Neural progenitor cell (in vitro differentiated cells): ENCODE measurements around the gene MKRN2. TPM values are rescaled to one million over a fixed set of nuclear protein-coding genes. Genes with fewer than 3 reads are reported as not detected.

Experiments
- DNase-seq: peaks from one replicate; pipeline ENCODE4 v3.0.0-alpha.2; 2016; ENCODE audit warnings: low spot score
- H2AFZ ChIP-seq: fragments of 200-600 bp; sonication (generic); replicated peaks from 2 replicates; pipeline ENCODE4 v1.6.1; 2016; ENCODE audit warnings: antibody characterized with exemption
- H3F3A ChIP-seq: fragments of 200-600 bp; sonication (generic); 2 replicates; pipeline ENCODE4 v1.6.1; 2016; ENCODE audit warnings: antibody characterized with exemption, low read depth
- H3K27ac ChIP-seq: fragments of 200-600 bp; sonication (generic); 2 replicates; pipeline ENCODE4 v1.5.1; 2016; ENCODE audit warnings: mild to moderate bottlenecking
- H3K27me3 ChIP-seq: fragments of 200-600 bp; sonication (generic); 2 replicates; pipeline ENCODE4 v1.6.1; 2016; ENCODE audit warnings: mild to moderate bottlenecking, moderate library complexity
- H3K36me3 ChIP-seq: fragments of 200-600 bp; sonication (generic); 2 replicates; pipeline ENCODE4 v1.5.1; 2016
- H3K4me1 ChIP-seq: fragments of 200-600 bp; sonication (generic); 2 replicates; pipeline ENCODE4 v1.6.1; 2016; ENCODE audit warnings: mixed run types
- H3K4me2 ChIP-seq: fragments of 200-600 bp; sonication (generic); 2 replicates; pipeline ENCODE4 v1.6.1; 2016
- H3K4me3 ChIP-seq: fragments of 200-600 bp; sonication (generic); 2 replicates; pipeline ENCODE4 v1.5.1; 2016
- H3K79me2 ChIP-seq: fragments of 200-600 bp; sonication (generic); 2 replicates; pipeline ENCODE4 v1.6.1; 2016; ENCODE audit warnings: low read depth
- H3K9ac ChIP-seq: fragments of 200-600 bp; sonication (generic); 2 replicates; pipeline ENCODE4 v1.6.1; 2016
- H3K9me3 ChIP-seq: fragments of 200-600 bp; sonication (generic); 2 replicates; pipeline ENCODE4 v1.5.1; 2016; ENCODE audit warnings: low read depth
- H4K20me1 ChIP-seq: fragments of 200-600 bp; sonication (generic); 2 replicates; pipeline ENCODE4 v1.6.1; 2016; ENCODE audit warnings: low read depth
- H3K27ac Mint-ChIP-seq: 3 replicates; pipeline ENCODE4 v1.8.0; 2021; ENCODE audit warnings: mixed read lengths
- H3K27me3 Mint-ChIP-seq: 2 replicates; pipeline ENCODE4 v1.8.0; 2022; ENCODE audit warnings: low read depth, mild to moderate bottlenecking, inconsistent platforms, moderate library complexity, mixed read lengths; ENCODE audit not compliant: insufficient read depth
- H3K36me3 Mint-ChIP-seq: 3 replicates; pipeline ENCODE4 v1.8.0; 2021; ENCODE audit warnings: mixed read lengths
- H3K4me1 Mint-ChIP-seq: 3 replicates; pipeline ENCODE4 v1.8.0; 2021; ENCODE audit warnings: mixed read lengths
- H3K4me3 Mint-ChIP-seq: 3 replicates; pipeline ENCODE4 v1.8.0; 2021; ENCODE audit warnings: mild to moderate bottlenecking, moderate library complexity, mixed read lengths
- H3K9me3 Mint-ChIP-seq: 3 replicates; pipeline ENCODE4 v1.8.0; 2020; ENCODE audit warnings: mixed read lengths
- EZH2 ChIP-seq: fragments of 200-600 bp; sonication (generic); IDR thresholded peaks from 2 replicates; pipeline ENCODE4 v1.6.1; 2017; ENCODE audit warnings: antibody characterized with exemption, mild to moderate bottlenecking, moderate library complexity
- EZH2phosphoT487 ChIP-seq: fragments of 200-600 bp; sonication (generic); IDR thresholded peaks from 2 replicates; pipeline ENCODE4 v1.6.1; 2017; ENCODE audit warnings: antibody characterized with exemption
- total RNA-seq: library from RNA; depleted of rRNA; stranded (reverse); fragments of >200 nt; gene quantifications from 2 replicates; pipeline ENCODE4 v1.2.3, GENCODE V29; 2015; ENCODE audit warnings: low replicate concordance
- TF ChIP-seq, protein P1 (sequence below): fragments of 200-600 bp; sonication (generic); IDR thresholded peaks from 2 replicates; pipeline ENCODE4 v1.5.1; 2017; ENCODE audit warnings: antibody characterized with exemption, mild to moderate bottlenecking

MKRN2 gene
- total RNA-seq, 1 donor from 2014 or later: 26.5 TPM

DNA sequence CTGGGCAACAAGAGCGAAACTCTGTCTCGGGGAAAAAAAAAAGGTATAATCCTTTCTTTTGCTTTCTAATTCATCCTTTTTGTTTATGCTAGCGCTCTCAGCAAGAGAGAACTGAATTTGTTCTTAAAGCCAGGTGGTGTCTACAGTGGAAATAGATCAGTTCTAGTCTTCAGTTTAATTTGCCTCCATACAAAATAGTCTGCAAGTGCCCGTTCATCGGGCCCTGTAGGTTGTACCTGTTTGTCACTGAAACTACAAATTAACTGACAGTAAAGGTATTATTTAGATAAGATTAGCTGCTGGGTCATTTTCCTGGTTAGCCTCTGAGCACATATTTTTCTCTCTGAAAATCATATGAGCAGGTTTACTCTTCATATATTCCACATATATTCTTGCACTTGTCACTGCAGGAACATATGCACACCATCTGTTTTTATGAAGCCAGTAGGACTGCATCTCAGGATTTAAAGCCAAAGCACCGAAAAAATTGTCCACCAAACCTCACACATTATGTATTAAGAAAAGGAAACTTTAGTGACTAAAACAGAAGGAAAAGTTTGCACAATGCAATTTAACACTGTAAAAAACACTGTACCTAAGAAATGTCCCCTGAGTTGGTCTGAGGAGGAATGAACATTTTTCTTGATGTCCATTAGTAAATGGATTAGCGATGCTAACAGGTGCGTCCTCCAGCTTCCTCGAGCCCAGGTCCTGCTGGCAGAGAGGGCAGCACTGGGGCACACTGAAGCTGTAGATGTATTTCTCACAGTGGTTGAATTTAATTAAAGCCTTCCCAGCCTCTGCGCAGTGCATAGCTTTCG, 12.0 kb upstream of the MKRN2 start:
- H3K27ac Mint-ChIP-seq: no peak overlapping the region
- Histone ChIP-seq H3F3A (no peaks in the 10 kb centered on the region), H3K27ac (no peak overlapping the region), H3K9ac (no peak overlapping the region), H3K4me1 (peaks cover 8% of the 10 kb centered on the region), H4K20me1 (no peaks in the 10 kb centered on the region), H3K9me3 (no peaks in the 10 kb centered on the region), H3K79me2 (no peaks in the 10 kb centered on the region), H2AFZ (no peak overlapping the region), H3K36me3 (no peaks in the 10 kb centered on the region), H3K27me3 (peaks cover 3% of the 10 kb centered on the region), H3K4me3 (no peak overlapping the region), H3K4me2 (peak overlapping the region; percentile 1)
- no peak for DNase-seq
- no peak for TF ChIP-seq EZH2
- no peak for TF ChIP-seq EZH2phosphoT487
- TF ChIP-seq, protein P1, sequence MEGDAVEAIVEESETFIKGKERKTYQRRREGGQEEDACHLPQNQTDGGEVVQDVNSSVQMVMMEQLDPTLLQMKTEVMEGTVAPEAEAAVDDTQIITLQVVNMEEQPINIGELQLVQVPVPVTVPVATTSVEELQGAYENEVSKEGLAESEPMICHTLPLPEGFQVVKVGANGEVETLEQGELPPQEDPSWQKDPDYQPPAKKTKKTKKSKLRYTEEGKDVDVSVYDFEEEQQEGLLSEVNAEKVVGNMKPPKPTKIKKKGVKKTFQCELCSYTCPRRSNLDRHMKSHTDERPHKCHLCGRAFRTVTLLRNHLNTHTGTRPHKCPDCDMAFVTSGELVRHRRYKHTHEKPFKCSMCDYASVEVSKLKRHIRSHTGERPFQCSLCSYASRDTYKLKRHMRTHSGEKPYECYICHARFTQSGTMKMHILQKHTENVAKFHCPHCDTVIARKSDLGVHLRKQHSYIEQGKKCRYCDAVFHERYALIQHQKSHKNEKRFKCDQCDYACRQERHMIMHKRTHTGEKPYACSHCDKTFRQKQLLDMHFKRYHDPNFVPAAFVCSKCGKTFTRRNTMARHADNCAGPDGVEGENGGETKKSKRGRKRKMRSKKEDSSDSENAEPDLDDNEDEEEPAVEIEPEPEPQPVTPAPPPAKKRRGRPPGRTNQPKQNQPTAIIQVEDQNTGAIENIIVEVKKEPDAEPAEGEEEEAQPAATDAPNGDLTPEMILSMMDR: no peak
- no peaks in the 10 kb centered on the region for H3K9me3 Mint-ChIP-seq
- peaks cover 12% of the 10 kb centered on the region for H3K4me1 Mint-ChIP-seq
- no peaks in the 10 kb centered on the region for H3K36me3 Mint-ChIP-seq
- H3K27me3 Mint-ChIP-seq: no peaks in the 10 kb centered on the region
- no peak overlapping the region for H3K4me3 Mint-ChIP-seq

DNA sequence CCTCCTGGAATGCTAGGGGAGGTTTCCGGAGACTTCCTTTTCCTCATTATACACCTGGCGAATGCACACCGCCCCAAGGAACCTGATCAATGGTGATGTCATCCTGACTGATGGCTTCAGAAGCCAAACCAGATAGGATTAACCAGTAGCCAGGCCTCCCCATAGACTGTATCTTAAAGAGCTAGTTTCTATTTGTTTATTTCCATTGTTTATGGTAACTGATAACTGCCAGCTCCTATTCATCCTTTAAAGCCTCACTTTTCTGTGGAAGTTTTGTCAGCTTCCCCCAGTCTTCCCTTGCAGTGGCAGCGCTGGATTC, 11.5 kb upstream of the MKRN2 start, which contains the start of gene MKRN2OS:
Gene MKRN2OS, minus strand, starts transcription at position 27 of the 319 bp plus-strand sequence. CDS start 35 bp downstream, outside the sequence.
- no peak for TF ChIP-seq EZH2phosphoT487
- TF ChIP-seq, protein P1: no peak
- TF ChIP-seq EZH2: no peak
- no peak within 1 kb of the TSS for H3K4me3 Mint-ChIP-seq
- H4K20me1 ChIP-seq: no peaks in the 10 kb centered on the region
- no peaks in the 10 kb centered on the region for H3K27me3 Mint-ChIP-seq
- H3K27ac ChIP-seq: no peak within 1 kb of the TSS
- peaks cover 12% of the 10 kb centered on the region for H3K4me1 Mint-ChIP-seq
- no peaks in the 10 kb centered on the region for H3K36me3 Mint-ChIP-seq
- peaks cover 8% of the 10 kb centered on the region for H3K4me1 ChIP-seq
- peaks cover 9% of the 10 kb centered on the region for H3K27me3 ChIP-seq
- H2AFZ ChIP-seq: no peak within 1 kb of the TSS
- DNase-seq: peak; percentile 67
- H3K9me3 Mint-ChIP-seq: no peaks in the 10 kb centered on the region
- H3K79me2 ChIP-seq: no peaks in the 10 kb centered on the region
- no peak within 1 kb of the TSS for H3K9ac ChIP-seq
- H3K4me2 ChIP-seq: peak within 1 kb of the TSS; percentile 1
- no peaks in the 10 kb centered on the region for H3F3A ChIP-seq
- H3K9me3 ChIP-seq: no peaks in the 10 kb centered on the region
- no peak within 1 kb of the TSS for H3K4me3 ChIP-seq
- H3K27ac Mint-ChIP-seq: no peak within 1 kb of the TSS
- no peaks in the 10 kb centered on the region for H3K36me3 ChIP-seq

DNA sequence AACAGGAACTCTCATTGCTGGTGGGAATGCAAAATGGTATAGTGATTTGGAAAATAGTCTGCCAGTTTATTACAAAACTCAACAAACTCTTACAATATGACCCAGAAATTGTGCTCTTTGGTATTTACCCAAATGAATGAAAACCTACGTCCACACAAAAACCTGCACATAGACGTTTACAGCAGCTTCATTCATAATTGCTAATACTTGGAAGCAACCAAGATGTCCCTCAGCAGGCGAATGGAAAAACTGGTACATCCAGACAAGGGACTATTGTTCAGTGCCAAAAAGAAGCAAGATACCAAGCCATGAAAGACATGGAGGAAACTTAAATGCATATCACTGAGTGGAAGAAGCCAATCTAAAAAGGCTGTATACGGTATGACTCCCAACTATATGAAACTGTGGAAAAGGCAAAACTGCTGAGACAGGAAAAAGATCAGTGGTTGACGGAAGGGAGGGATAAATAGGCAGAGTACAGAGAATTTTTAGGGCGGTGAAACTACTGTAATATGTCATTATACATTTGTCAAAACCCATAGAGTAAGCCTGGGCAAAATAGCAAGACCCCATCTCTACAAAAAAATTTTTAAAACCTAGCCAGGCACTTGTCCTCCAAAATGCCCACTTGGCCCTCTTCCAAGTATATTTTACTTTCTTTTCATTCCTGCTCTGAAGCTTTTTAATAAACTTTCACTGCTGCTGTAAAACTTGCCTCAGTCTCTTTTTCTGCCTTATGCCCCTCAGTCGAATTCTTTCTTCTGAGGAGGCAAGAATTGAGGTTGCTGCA, 6.7 kb upstream of the MKRN2 start:
- Histone ChIP-seq H3K27ac (no peak overlapping the region), H3K4me1 (peaks cover 5% of the 10 kb centered on the region), H3K27me3 (peaks cover 21% of the 10 kb centered on the region), H3F3A (no peaks in the 10 kb centered on the region), H3K36me3 (no peaks in the 10 kb centered on the region), H3K79me2 (no peaks in the 10 kb centered on the region), H3K9ac (no peak overlapping the region), H3K4me2 (no peak overlapping the region), H4K20me1 (no peaks in the 10 kb centered on the region), H3K4me3 (no peak overlapping the region), H3K9me3 (no peaks in the 10 kb centered on the region), H2AFZ (no peak overlapping the region)
- Mint-ChIP-seq H3K4me3 (no peak overlapping the region), H3K27ac (no peak overlapping the region), H3K9me3 (no peaks in the 10 kb centered on the region), H3K27me3 (no peaks in the 10 kb centered on the region), H3K36me3 (no peaks in the 10 kb centered on the region), H3K4me1 (peaks cover 5% of the 10 kb centered on the region)
- DNase-seq: no peak
- no peak for TF ChIP-seq EZH2phosphoT487
- TF ChIP-seq, protein P1: no peak
- TF ChIP-seq EZH2: no peak
